Upper lobe of left lung (tissue), 6 donors: ENCODE measurements around the gene ASIC3. TPM values are rescaled to one million over a fixed set of nuclear protein-coding genes. Genes with fewer than 3 reads are reported as not detected.
A peak's percentile ranks its signal among the peaks of the same experiment; 100 is the strongest.

Experiments used
- ATAC-seq, 2 donors: fragments of 200-7000 bp; cut with Tn5 transposase; one replicate each; pipeline ENCODE4 v1.9.1; 2022; ENCODE audit warnings: mild to moderate bottlenecking in 2 of 2, moderate library complexity in 2 of 2; ENCODE audit not compliant: low FRiP score in 2 of 2
- DNase-seq, 2 donors: peaks; one replicate each; pipeline ENCODE4 v3.0.0-alpha.2; 2019 to 2020
- H3K27ac ChIP-seq, 4 donors: fragments of 200-600 bp; sonication (generic); one replicate each; pipeline ENCODE4 v1.5.1; 2016 to 2019
- H3K27me3 ChIP-seq, 4 donors: fragments of 200-600 bp; sonication (generic); one replicate each; pipeline ENCODE4 v1.5.1; 2017 to 2019
- H3K36me3 ChIP-seq, 4 donors: fragments of 200-600 bp; sonication (generic); one replicate each; pipeline ENCODE4 v1.5.1; 2016 to 2019
- H3K4me1 ChIP-seq, 4 donors: fragments of 200-600 bp; sonication (generic); one replicate each; pipeline ENCODE4 v1.5.1; 2018 to 2019
- H3K4me3 ChIP-seq, 4 donors: fragments of 200-600 bp; sonication (generic); one replicate each; pipeline ENCODE4 v1.5.1; 2017 to 2019; ENCODE audit warnings: mild to moderate bottlenecking in 2 of 4, moderate library complexity in 1 of 4
- H3K9me3 ChIP-seq, 4 donors: fragments of 200-600 bp; sonication (generic); one replicate each; pipeline ENCODE4 v1.5.1; 2018 to 2019
- CTCF ChIP-seq, 6 experiments: fragments of 450-650 bp in 4 of 6; fragments of 200-600 bp in 2 of 6; sonication (generic) in 2 of 6; IDR thresholded peaks; one replicate each; pipeline ENCODE4 v1.5.1; 2016 to 2019; ENCODE audit warnings: antibody characterized with exemption in 6 of 6
- EP300 ChIP-seq, 4 donors: sonication (generic); formaldehyde crosslinking; IDR thresholded peaks; one replicate each; pipeline ENCODE4 v1.5.1; 2017; ENCODE audit warnings: antibody characterized with exemption in 4 of 4, control low read depth in 2 of 4
- POLR2A ChIP-seq, 4 donors: fragments of 450-650 bp; IDR thresholded peaks; one replicate each; pipeline ENCODE4 v1.5.1; 2016 to 2017; ENCODE audit warnings: antibody characterized with exemption in 4 of 4, mild to moderate bottlenecking in 2 of 4
- POLR2AphosphoS5 ChIP-seq, 2 donors: sonication (generic); formaldehyde crosslinking; IDR thresholded peaks; one replicate each; pipeline ENCODE4 v1.5.1; 2017; ENCODE audit warnings: antibody characterized with exemption in 2 of 2
- WGBS, 2 donors: methylation state at CpG; one replicate each; pipeline ENCODE4 v1.1.5; 2017 to 2018; 5-methylcytosine and 5-hydroxymethylcytosine counted together
- total RNA-seq, 6 donors: library from RNA; depleted of rRNA in 4 of 6; stranded (reverse); fragments of >200 nt in 4 of 6; gene quantifications; one replicate each; pipeline versions ENCODE4 v1.1.0 to v1.2.1, GENCODE V29; 2016 to 2021
- donor health status: DM: no; HTN: no; CAD: no; lungs with moderate emphysema.
- donor health status: DM: no; HTN: yes; CAD: no; lungs with severe emphysema.

Gene ASIC3
- total RNA-seq, 6 donors from 2014 or later, result 2.1 to 37.7 (median 4.0) TPM

DNA sequence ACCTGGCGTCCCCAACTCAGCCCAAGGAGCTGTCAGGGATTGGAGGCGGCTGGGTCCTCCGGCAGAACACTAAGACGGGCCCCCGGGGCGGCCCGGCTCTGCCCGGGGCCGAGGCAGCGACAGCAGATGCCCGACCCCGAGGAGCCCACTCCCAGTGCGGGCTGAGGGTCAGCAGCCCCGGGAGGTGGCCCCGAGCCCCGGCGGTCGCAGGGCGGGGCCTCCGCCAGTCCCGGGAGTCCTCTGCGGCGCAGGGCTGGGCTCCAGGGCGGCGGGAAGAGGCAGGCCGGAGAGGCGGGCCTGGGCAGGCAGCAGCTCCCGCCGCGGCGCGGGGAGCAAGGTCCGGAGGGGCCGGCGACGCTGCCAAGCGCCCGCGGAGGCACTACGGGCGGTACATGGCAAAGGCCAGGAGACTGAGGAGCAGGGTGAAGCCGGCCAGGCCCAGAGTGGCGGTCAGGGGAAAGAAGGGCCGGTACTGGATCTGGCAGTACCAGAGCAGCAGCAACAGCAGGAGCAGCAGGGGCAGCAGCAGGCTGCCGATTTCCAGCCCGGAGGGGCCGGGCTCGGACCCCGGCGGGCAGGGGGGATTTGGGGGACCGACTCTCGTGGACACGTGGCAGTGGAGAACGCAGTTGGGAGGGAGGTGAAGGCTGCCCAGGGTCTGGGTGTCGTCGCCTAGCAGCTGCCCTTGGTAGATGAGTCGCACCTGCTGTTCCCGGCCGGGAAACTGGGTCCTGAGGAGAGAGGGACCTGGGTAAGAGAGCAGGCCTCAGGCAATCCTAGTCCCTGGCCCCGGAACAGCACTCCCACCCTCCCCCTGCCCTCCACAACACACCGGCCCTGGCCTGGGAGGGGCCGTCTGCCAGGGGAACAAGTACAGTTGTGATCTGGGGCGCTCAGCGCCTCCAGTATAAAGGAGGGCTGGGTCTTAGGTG lies 33.1 kb downstream of the ASIC3 start:
- H3K4me3 ChIP-seq, result peak overlapping the region; percentile 19 to 99 (median 84)
- ATAC-seq, result peak in 1 of 2 donors; percentile 11
- H3K27me3 ChIP-seq, result no peaks in the 10 kb centered on the region
- TF ChIP-seq POLR2AphosphoS5 (IDR thresholded peaks at IDR 0.05) (no peak), CTCF (IDR thresholded peaks at IDR 0.05) (no peak), POLR2A (IDR thresholded peaks at IDR 0.05) (no peak), EP300 (IDR thresholded peaks at IDR 0.05) (no peak)
- DNase-seq, result peak in 1 of 2 donors; percentile 88
- WGBS, 2 donors, result 49 to 56% methylated on average over 38 to 53 of the region's 64 CpGs
- peak overlapping the region; percentile 94 to 97 (median 96) for H3K27ac ChIP-seq
- H3K36me3 ChIP-seq, result peaks cover 0 to 17% (median 4%) of the 10 kb centered on the region in 4 donors
- no peaks in the 10 kb centered on the region for H3K9me3 ChIP-seq
- H3K4me1 ChIP-seq, result peaks cover 45 to 66% (median 55%) of the 10 kb centered on the region in 4 donors

DNA sequence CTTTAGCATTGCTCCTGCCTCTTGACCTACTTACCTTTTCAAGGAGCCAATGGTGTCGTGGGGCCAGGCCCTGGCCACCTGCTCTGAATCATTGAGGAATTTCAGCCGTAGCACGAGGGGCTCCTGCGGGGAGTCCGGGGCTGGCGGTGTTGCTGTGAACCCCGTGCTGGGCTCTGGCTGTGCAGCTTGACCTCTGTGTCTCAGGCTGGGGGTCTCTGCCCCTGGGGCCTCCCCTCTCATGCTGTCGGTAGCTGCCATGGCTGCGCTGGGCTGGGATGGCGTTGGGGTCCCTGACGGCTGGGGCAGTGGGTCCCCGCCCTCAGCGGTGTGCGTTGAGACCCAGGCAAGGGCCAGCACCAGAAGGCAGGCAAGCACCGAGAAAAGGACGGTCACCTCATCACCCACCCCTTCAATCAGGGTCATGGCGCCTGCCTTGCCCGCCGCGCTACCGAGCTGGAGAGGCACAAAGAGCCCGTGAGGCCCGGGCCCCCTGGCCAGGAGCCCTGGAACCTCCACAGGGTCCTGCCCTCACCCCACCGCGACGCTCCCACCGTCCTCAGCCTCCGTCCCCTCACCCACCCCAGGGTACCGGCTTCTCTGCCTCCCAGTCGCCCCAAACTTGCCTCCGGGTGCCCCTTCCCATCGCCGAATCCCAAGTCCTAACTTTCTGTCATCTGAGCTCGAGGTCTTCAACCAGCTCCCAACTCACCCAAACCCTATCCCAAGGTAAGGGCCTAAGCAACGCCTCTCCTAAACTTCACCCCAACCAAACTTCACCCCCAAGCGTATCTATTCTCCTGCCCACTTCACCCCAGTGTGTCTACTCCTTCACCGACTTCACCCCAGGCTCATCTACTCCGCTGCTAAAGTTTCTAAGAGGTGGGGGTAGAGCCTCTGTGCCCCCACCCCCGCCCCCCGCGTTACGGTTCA lies 34.1 kb downstream of the ASIC3 start:
- no peak for ATAC-seq
- Histone ChIP-seq H3K27me3 (no peaks in the 10 kb centered on the region), H3K4me1 (peaks cover 45 to 69% (median 58%) of the 10 kb centered on the region in 4 donors), H3K36me3 (peaks cover 0 to 8% (median 0%) of the 10 kb centered on the region in 4 donors), H3K9me3 (no peaks in the 10 kb centered on the region), H3K27ac (peak overlapping the region; percentile 94 to 97 (median 96)), H3K4me3 (peak overlapping the region; percentile 76 to 99 (median 94))
- TF ChIP-seq EP300 (IDR thresholded peaks at IDR 0.05), result no peak
- no peak for TF ChIP-seq CTCF (IDR thresholded peaks at IDR 0.05)
- TF ChIP-seq POLR2AphosphoS5 (IDR thresholded peaks at IDR 0.05), result no peak
- no peak for TF ChIP-seq POLR2A (IDR thresholded peaks at IDR 0.05)
- peak in 1 of 2 donors; percentile 81 for DNase-seq
- 52 to 65% methylated on average over 30 to 38 of the region's 42 CpGs for WGBS, 2 donors

- Histone ChIP-seq H3K4me3 (peak within 1 kb of the TSS; percentile 76 to 99 (median 90)), H3K9me3 (no peaks in the 10 kb centered on the region), H3K4me1 (peaks cover 49 to 75% (median 65%) of the 10 kb centered on the region in 4 donors), H3K36me3 (peaks cover 0 to 6% (median 0%) of the 10 kb centered on the region in 4 donors), H3K27ac (peak within 1 kb of the TSS; percentile 88 to 97 (median 96)), H3K27me3 (no peaks in the 10 kb centered on the region)
- peak; percentile 85 to 97 for DNase-seq
- ATAC-seq, result peak; percentile 39 to 58
- no peak for TF ChIP-seq CTCF (IDR thresholded peaks at IDR 0.05)
- peak; percentile 10 to 64 for TF ChIP-seq POLR2AphosphoS5 (IDR thresholded peaks at IDR 0.05)
- TF ChIP-seq POLR2A (IDR thresholded peaks at IDR 0.05), result peak in 1 of 4 donors; percentile 70
- TF ChIP-seq EP300 (IDR thresholded peaks at IDR 0.05), result no peak
- 0% methylated on average over 6 to 16 of the region's 69 CpGs for WGBS, 2 donors
Observed at GRCh38 chr7:151083071-151083823, 34.9 kb downstream of the ASIC3 start, which contains the start of gene TMUB1. TSS of gene TMUB1 (minus strand) at chr7:151083493. CDS start at chr7:151082563, 930 bp downstream.

GRCh38 chr7:151083824-151084160 lies 35.5 kb downstream of the ASIC3 start:
- DNase-seq, result no peak
- H3K9me3 ChIP-seq, result no peaks in the 10 kb centered on the region
- peak overlapping the region in 3 of 4 donors; percentile 88 to 97 (median 95) for H3K27ac ChIP-seq
- no peak for ATAC-seq
- H3K4me3 ChIP-seq, result peak overlapping the region; percentile 76 to 99 (median 90)
- WGBS, 2 donors, result 27 to 41% methylated on average over 2 to 3 of the region's 3 CpGs
- no peaks in the 10 kb centered on the region for H3K27me3 ChIP-seq
- H3K36me3 ChIP-seq, result peaks cover 0 to 6% (median 0%) of the 10 kb centered on the region in 4 donors
- TF ChIP-seq POLR2AphosphoS5 (IDR thresholded peaks at IDR 0.05) (no peak), CTCF (IDR thresholded peaks at IDR 0.05) (no peak), EP300 (IDR thresholded peaks at IDR 0.05) (no peak), POLR2A (IDR thresholded peaks at IDR 0.05) (no peak)
- peaks cover 55 to 75% (median 67%) of the 10 kb centered on the region in 4 donors for H3K4me1 ChIP-seq
